Measurements from ENCODE around the gene PLCH1. TPM values are rescaled to one million over a fixed set of nuclear protein-coding genes. Genes with fewer than 3 reads are reported as not detected.

Gene PLCH1
- total RNA-seq, 1 experiment from 2014 or later = 3.8 TPM

DNA sequence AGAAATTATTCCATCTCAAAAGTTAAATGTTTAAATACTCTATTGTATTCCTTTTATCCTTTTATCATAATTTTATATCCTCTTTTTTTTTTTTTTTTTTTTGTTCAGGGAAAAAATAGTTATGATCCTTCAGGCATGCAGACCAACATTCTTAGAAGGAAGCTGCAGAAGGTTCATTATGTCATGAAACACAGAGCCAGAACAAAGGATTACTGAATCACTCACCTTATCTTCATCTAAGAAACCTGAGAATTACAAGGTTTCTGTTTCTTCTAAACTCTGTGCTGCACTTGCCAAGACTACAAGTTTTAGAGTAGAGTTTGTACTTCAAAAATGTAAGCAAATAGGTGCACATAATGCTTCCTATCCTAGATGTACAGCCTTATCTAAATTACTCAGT, 3.3 kb downstream of the PLCH1 start (continued):
- TF ChIP-seq REST (IDR thresholded peaks at IDR 0.05; ENCODE audit: low read depth) (no peak), EZH2phosphoT487 (IDR thresholded peaks at IDR 0.05; ENCODE audit: borderline replicate concordance) (no peak)

DNA sequence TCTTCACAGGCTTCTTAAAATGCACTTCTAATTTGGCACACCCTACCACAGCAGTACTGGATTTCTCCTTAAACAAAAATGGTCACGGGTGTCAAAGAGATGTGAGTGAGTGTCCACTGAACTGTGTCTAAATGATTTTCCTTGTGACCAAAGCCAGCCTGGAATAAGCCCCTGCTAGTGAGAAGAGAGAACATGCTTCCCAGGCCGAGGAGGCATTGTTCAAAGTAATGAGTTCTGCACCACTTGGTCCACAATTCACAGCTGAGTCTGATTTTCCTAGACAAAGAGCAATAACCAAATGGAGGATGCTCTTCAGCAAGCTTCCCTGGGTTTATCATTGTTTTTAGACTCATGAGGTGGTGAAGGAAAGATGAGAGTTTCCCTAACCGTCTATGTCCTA, 3.8 kb downstream of the PLCH1 start:
- Histone ChIP-seq H4K20me1 (ENCODE audit: insufficient read depth) (no peaks in the 10 kb centered on the region), H3K79me2 (ENCODE audit: insufficient read depth, low read length) (no peaks in the 10 kb centered on the region), H3K9me2 (ENCODE audit: insufficient read depth) (no peaks in the 10 kb centered on the region), H3K4me2 (ENCODE audit: low read length) (no peak overlapping the region), H3K27ac (ENCODE audit: low read depth, low read length) (no peak overlapping the region), H3K9me3 (ENCODE audit: control insufficient read depth in 1 of 2, insufficient read depth in 1 of 2, low read depth in 1 of 2, low read length in 2 of 2) (no peaks in the 10 kb centered on the region), H3K9ac (ENCODE audit: low read length) (no peak overlapping the region), H3K4me1 (ENCODE audit: control insufficient read depth in 1 of 2, insufficient read depth in 2 of 2, low read length in 2 of 2) (peaks cover 23 to 59% of the 10 kb centered on the region in 2 experiments), H3K27me3 (ENCODE audit: insufficient read depth, low read length) (no peaks in the 10 kb centered on the region), H3K36me3 (ENCODE audit: control insufficient read depth in 1 of 2, insufficient read depth in 2 of 2, low read length in 2 of 2) (no peaks in the 10 kb centered on the region), H2AFZ (ENCODE audit: low read depth, low read length, poor library complexity, severe bottlenecking) (no peak overlapping the region), H3K4me3 (replicated peaks in 1 of 2; ENCODE audit: low read depth in 1 of 2, low read length in 2 of 2) (no peak overlapping the region)
- intact Hi-C loops (cut with micrococcal nuclease) = no loop called here
- no peak for DNase-seq (ENCODE audit: low read depth, low spot score)
- POLR2A ChIA-PET = no interaction called here
- BruUV-seq (replicated peaks) = no TSS peak
- ATAC-seq = no peak
- CTCF ChIA-PET = no interaction called here
- RAD21 ChIA-PET (ENCODE audit: low non-redundant PET in 1 of 2, low total read pairs in 2 of 2, uncharacterized antibody in 2 of 2, unreplicated experiment in 2 of 2) = no interaction called here
- TF ChIP-seq, protein P1, sequence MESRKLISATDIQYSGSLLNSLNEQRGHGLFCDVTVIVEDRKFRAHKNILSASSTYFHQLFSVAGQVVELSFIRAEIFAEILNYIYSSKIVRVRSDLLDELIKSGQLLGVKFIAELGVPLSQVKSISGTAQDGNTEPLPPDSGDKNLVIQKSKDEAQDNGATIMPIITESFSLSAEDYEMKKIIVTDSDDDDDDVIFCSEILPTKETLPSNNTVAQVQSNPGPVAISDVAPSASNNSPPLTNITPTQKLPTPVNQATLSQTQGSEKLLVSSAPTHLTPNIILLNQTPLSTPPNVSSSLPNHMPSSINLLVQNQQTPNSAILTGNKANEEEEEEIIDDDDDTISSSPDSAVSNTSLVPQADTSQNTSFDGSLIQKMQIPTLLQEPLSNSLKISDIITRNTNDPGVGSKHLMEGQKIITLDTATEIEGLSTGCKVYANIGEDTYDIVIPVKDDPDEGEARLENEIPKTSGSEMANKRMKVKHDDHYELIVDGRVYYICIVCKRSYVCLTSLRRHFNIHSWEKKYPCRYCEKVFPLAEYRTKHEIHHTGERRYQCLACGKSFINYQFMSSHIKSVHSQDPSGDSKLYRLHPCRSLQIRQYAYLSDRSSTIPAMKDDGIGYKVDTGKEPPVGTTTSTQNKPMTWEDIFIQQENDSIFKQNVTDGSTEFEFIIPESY (IDR thresholded peaks at IDR 0.05; ENCODE audit: extremely low read depth, insufficient replicate concordance, low read length) = no peak
- no peak for TF ChIP-seq SP1 (IDR thresholded peaks at IDR 0.05; ENCODE audit: low read depth)
- TF ChIP-seq, protein P2, sequence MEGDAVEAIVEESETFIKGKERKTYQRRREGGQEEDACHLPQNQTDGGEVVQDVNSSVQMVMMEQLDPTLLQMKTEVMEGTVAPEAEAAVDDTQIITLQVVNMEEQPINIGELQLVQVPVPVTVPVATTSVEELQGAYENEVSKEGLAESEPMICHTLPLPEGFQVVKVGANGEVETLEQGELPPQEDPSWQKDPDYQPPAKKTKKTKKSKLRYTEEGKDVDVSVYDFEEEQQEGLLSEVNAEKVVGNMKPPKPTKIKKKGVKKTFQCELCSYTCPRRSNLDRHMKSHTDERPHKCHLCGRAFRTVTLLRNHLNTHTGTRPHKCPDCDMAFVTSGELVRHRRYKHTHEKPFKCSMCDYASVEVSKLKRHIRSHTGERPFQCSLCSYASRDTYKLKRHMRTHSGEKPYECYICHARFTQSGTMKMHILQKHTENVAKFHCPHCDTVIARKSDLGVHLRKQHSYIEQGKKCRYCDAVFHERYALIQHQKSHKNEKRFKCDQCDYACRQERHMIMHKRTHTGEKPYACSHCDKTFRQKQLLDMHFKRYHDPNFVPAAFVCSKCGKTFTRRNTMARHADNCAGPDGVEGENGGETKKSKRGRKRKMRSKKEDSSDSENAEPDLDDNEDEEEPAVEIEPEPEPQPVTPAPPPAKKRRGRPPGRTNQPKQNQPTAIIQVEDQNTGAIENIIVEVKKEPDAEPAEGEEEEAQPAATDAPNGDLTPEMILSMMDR (IDR thresholded peaks at IDR 0.05 in 2 of 3, conservative IDR thresholded peaks at IDR 0.05 in 1 of 3; ENCODE audit: borderline replicate concordance in 1 of 3, insufficient read depth in 1 of 3, low read depth in 2 of 3, low read length in 2 of 3) = no peak
- no peak for TF ChIP-seq ELF1 (IDR thresholded peaks at IDR 0.05; ENCODE audit: borderline replicate concordance, low read depth)
- TF ChIP-seq YY1 (IDR thresholded peaks at IDR 0.05; ENCODE audit: extremely low read depth, insufficient replicate concordance, low read depth, low read length) = no peak
- no peak for TF ChIP-seq EGR1 (IDR thresholded peaks at IDR 0.05; ENCODE audit: low read depth)
- no peak for TF ChIP-seq POLR2AphosphoS5 (IDR thresholded peaks at IDR 0.05; ENCODE audit: low read depth, low read length)
- TF ChIP-seq JUND (IDR thresholded peaks at IDR 0.05) = no peak
- no peak for TF ChIP-seq CBX3 (IDR thresholded peaks at IDR 0.05; ENCODE audit: low read depth)
- TF ChIP-seq REST (IDR thresholded peaks at IDR 0.05; ENCODE audit: low read depth) = no peak
- no peak for TF ChIP-seq ZNF274 (IDR thresholded peaks at IDR 0.05; ENCODE audit: low read depth, low read length)
- no peak for TF ChIP-seq TCF7L2 (IDR thresholded peaks at IDR 0.05; ENCODE audit: borderline replicate concordance, extremely low read depth, insufficient read depth, insufficient read length)
